Fibroblast of lung (primary cell): ENCODE results near the gene KCNMA1. TPM values are rescaled to one million over a fixed set of nuclear protein-coding genes. Genes with fewer than 3 reads are reported as not detected.

Experiments used
- DNase-seq, 2 donors: peaks; one replicate each; pipeline versions ENCODE4 v3.0.0 to v3.0.0-alpha.2; 2010; ENCODE audit warnings: low read depth in 2 of 2
- H2AFZ ChIP-seq: 2 replicates; pipeline ENCODE4 v1.5.1; 2012; ENCODE audit warnings: low read length, control low read depth, inconsistent platforms
- H3K27ac ChIP-seq: 2 replicates; pipeline ENCODE4 v1.5.1; 2011; ENCODE audit warnings: low read length, control low read depth; ENCODE audit not compliant: insufficient read depth
- H3K27me3 ChIP-seq: 2 replicates; pipeline ENCODE4 v1.5.1; 2011; ENCODE audit warnings: mild to moderate bottlenecking, low read length; ENCODE audit not compliant: control insufficient read depth, insufficient read depth
- H3K36me3 ChIP-seq: 2 replicates; pipeline ENCODE4 v1.5.1; 2011; ENCODE audit warnings: low read length; ENCODE audit not compliant: control insufficient read depth, insufficient read depth
- H3K4me1 ChIP-seq: 2 replicates; pipeline ENCODE4 v1.5.1; 2011; ENCODE audit warnings: low read length; ENCODE audit not compliant: control insufficient read depth, insufficient read depth; ENCODE audit errors: extremely low read depth
- H3K4me2 ChIP-seq: 2 replicates; pipeline ENCODE4 v1.5.1; 2011; ENCODE audit warnings: low read length, control low read depth; ENCODE audit not compliant: insufficient read depth; ENCODE audit errors: extremely low read depth
- H3K4me3 ChIP-seq, 4 experiments: fragments of 200-600 bp in 1 of 4; sonication (generic) in 1 of 4; replicated peaks in 1 of 4; 2 replicates each; pipeline ENCODE4 v1.5.1; 2011 to 2016; ENCODE audit warnings: low read length in 4 of 4, low read depth in 3 of 4, mild to moderate bottlenecking in 3 of 4, control low read depth in 2 of 4, inconsistent platforms in 1 of 4, mixed read lengths in 1 of 4; ENCODE audit not compliant: insufficient read depth in 1 of 4; ENCODE audit errors: control extremely low read depth in 1 of 4
- H3K79me2 ChIP-seq: 2 replicates; pipeline ENCODE4 v1.5.1; 2012; ENCODE audit warnings: mild to moderate bottlenecking, low read length, inconsistent platforms; ENCODE audit not compliant: control insufficient read depth, insufficient read depth
- H3K9ac ChIP-seq: 2 replicates; pipeline ENCODE4 v1.5.1; 2011; ENCODE audit warnings: mild to moderate bottlenecking, low read length, control low read depth; ENCODE audit not compliant: insufficient read depth
- H3K9me3 ChIP-seq: 2 replicates; pipeline ENCODE4 v1.5.1; 2012; ENCODE audit warnings: low read depth, low read length; ENCODE audit not compliant: control insufficient read depth, insufficient read depth
- H4K20me1 ChIP-seq: 2 replicates; pipeline ENCODE4 v1.5.1; 2011; ENCODE audit warnings: low read length; ENCODE audit not compliant: control insufficient read depth, insufficient read depth; ENCODE audit errors: extremely low read depth
- EZH2 ChIP-seq: IDR thresholded peaks from 2 replicates; pipeline ENCODE4 v1.5.1; 2012; ENCODE audit warnings: low read length, control low read depth, mild to moderate bottlenecking; ENCODE audit errors: missing control alignments
- polyA plus RNA-seq, 2 donors: library from polyadenylated mRNA; depleted of rRNA in 1 of 2; stranded (reverse) in 1 of 2; unstranded in 1 of 2; fragments of >200 nt; gene quantifications; 2 replicates each; pipeline ENCODE4 v1.2.1, GENCODE V29; 2011 to 2012; ENCODE audit warnings: missing spikeins in 1 of 2
- total RNA-seq: library from RNA; depleted of rRNA; stranded (reverse); fragments of >200 nt; gene quantifications from 2 replicates; pipeline ENCODE4 v1.2.1, GENCODE V29; 2014
- TF ChIP-seq, protein P1 (sequence below), 2 donors: IDR thresholded peaks in 1 of 2; conservative IDR thresholded peaks in 1 of 2; 1 replicate in 1 of 2; 2 replicates in 1 of 2; pipeline ENCODE4 v1.5.1; 2011 to 2012; ENCODE audit warnings: low read length in 2 of 2, control low read depth in 1 of 2, inconsistent platforms in 1 of 2, low read depth in 1 of 2, mild to moderate bottlenecking in 1 of 2

Gene KCNMA1
- total and polyA plus RNA-seq, 2 donors (not counting 1 experiment from before 2014, with no cell fraction given), result 31.0 to 138 TPM

DNA sequence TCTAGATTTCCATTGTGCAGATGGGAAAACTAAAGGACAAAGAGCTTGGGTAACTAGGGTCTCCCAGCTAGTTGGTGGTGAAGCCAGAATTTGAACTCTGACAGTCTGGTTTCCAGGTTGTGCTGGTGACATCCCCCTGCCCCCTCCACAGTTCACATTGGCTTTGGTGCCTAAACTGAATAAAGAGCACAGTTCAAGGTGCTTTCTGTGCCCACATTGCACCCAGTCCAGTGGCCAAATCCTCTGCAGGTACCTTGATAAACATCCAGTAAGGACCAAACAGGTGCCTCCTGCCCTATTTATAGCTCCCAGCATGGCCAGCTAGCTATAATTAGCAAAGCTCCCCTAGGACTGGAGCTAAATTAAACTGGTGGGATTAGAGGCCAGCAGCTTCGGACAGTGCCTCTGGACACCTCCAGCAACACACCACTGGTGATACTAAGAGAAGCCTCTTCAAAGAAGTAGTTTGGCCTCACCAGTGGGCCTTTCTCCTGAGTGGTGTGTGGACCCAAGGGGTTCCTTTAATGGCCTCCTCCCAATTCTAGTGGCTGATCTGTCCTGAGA is 59.9 kb downstream of the KCNMA1 start:
- peaks cover under 1% of the 10 kb centered on the region for H3K4me1 ChIP-seq
- no peak overlapping the region for H3K27ac ChIP-seq
- no peaks in the 10 kb centered on the region for H3K9me3 ChIP-seq
- peaks cover 2% of the 10 kb centered on the region for H3K79me2 ChIP-seq
- H3K9ac ChIP-seq, result no peak overlapping the region
- no peaks in the 10 kb centered on the region for H4K20me1 ChIP-seq
- H2AFZ ChIP-seq, result no peak overlapping the region
- no peak for DNase-seq
- no peak for TF ChIP-seq EZH2
- TF ChIP-seq, protein P1, sequence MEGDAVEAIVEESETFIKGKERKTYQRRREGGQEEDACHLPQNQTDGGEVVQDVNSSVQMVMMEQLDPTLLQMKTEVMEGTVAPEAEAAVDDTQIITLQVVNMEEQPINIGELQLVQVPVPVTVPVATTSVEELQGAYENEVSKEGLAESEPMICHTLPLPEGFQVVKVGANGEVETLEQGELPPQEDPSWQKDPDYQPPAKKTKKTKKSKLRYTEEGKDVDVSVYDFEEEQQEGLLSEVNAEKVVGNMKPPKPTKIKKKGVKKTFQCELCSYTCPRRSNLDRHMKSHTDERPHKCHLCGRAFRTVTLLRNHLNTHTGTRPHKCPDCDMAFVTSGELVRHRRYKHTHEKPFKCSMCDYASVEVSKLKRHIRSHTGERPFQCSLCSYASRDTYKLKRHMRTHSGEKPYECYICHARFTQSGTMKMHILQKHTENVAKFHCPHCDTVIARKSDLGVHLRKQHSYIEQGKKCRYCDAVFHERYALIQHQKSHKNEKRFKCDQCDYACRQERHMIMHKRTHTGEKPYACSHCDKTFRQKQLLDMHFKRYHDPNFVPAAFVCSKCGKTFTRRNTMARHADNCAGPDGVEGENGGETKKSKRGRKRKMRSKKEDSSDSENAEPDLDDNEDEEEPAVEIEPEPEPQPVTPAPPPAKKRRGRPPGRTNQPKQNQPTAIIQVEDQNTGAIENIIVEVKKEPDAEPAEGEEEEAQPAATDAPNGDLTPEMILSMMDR (conservative IDR thresholded peaks at IDR 0.05 in 1 of 2, IDR thresholded peaks at IDR 0.05 in 1 of 2; ENCODE audit: low read depth in 1 of 2, low read length in 2 of 2), result no peak
- no peaks in the 10 kb centered on the region for H3K27me3 ChIP-seq
- no peak overlapping the region for H3K4me3 ChIP-seq
- H3K4me2 ChIP-seq, result no peak overlapping the region
- H3K36me3 ChIP-seq, result no peaks in the 10 kb centered on the region

DNA sequence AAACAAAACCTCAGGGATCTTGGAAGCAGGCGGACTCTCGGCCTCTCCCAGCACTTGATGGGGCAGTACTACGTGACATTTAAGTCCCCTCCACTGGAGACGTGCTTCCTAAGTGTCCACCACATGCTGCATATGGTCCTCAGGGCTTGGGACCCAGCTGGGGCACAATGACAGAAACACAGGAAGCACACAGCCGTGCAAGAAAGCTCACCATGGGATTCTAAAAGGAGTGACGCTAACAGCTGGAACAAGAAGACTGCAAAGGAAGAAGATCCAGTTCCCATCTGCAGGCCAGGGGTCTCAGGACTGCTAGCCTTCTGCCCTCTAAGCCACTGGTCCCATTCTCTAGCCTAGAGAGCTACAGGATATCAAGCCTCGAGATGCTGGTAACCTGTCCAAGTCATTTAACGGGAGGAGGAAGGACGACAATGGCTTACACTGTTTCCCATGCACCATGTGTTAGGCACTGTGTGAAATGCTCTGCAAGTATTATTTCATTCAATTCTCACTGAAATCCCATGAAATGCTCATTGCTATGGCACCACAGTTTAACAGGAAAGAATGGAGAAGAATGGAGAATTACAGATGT is 61.1 kb downstream of the KCNMA1 start:
- Histone ChIP-seq H3K4me3 (no peak overlapping the region), H3K27me3 (no peaks in the 10 kb centered on the region), H3K4me1 (no peaks in the 10 kb centered on the region), H3K9me3 (no peaks in the 10 kb centered on the region), H3K36me3 (no peaks in the 10 kb centered on the region), H3K27ac (no peak overlapping the region), H3K79me2 (peaks cover under 1% of the 10 kb centered on the region), H4K20me1 (no peaks in the 10 kb centered on the region), H2AFZ (no peak overlapping the region), H3K9ac (no peak overlapping the region), H3K4me2 (no peak overlapping the region)
- DNase-seq, result no peak
- TF ChIP-seq, protein P1 (conservative IDR thresholded peaks at IDR 0.05 in 1 of 2, IDR thresholded peaks at IDR 0.05 in 1 of 2; ENCODE audit: low read depth in 1 of 2, low read length in 2 of 2), result no peak
- no peak for TF ChIP-seq EZH2

DNA sequence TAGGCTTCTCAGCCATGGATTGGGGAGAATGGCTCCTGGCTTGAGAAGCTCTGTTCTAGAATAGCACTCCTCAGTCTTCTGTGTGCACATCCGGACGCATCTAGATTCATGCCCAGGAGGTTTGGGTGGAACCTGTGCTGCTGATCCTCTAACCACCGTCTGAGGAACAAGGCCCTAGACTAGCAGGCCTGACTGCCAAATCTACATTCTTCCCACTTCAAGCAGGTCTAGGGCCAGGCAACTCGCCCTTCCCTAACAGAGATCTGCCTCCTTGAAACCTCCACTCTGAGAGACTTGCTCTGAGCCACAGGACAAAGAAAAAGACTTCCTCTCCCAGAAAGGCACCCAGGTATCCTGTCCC is 61.6 kb downstream of the KCNMA1 start:
- DNase-seq, result no peak
- no peaks in the 10 kb centered on the region for H3K79me2 ChIP-seq
- TF ChIP-seq, protein P1 (conservative IDR thresholded peaks at IDR 0.05 in 1 of 2, IDR thresholded peaks at IDR 0.05 in 1 of 2; ENCODE audit: low read depth in 1 of 2, low read length in 2 of 2), result no peak
- TF ChIP-seq EZH2, result no peak

More for the DNA sequence above, 61.6 kb downstream of the KCNMA1 start:
- H3K36me3 ChIP-seq, result no peaks in the 10 kb centered on the region
- no peak overlapping the region for H3K4me3 ChIP-seq
- no peaks in the 10 kb centered on the region for H3K4me1 ChIP-seq
- H3K9ac ChIP-seq, result no peak overlapping the region
- no peak overlapping the region for H3K27ac ChIP-seq
- no peak overlapping the region for H2AFZ ChIP-seq
- H3K4me2 ChIP-seq, result no peak overlapping the region
- no peaks in the 10 kb centered on the region for H3K9me3 ChIP-seq
- no peaks in the 10 kb centered on the region for H4K20me1 ChIP-seq
- no peaks in the 10 kb centered on the region for H3K27me3 ChIP-seq
